NCI-H2196 treated with DMSO at 0.1 percent for 48 hours (cell line): Measurements from ENCODE around the gene PCDH9.

ENCODE experiments used
- DNase-seq: peaks from one replicate; lab custom pipeline; 2025; ENCODE audit not compliant: unreplicated experiment; lab: John Stamatoyannopoulos, UW

Gene PCDH9

DNA sequence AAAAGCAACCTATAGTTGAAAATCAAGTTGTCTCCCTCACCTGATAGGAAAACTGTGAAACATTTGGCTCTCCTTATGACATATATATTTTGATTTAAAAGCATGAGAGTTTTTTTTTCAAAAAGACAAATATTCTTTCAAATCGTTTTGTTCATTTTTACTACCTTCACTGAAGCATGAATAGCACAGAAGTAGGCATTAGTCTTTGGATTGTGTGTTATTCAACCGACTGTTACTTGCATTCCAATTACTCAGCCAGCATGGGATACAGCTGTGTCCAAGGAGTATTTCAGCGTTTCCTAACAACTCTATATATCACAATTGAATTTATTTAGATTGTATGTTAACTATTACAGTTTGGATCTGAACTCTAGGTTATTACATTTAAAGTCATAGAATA, 135.2 kb downstream of the PCDH9 start:
- DNase-seq, result no peak

DNA sequence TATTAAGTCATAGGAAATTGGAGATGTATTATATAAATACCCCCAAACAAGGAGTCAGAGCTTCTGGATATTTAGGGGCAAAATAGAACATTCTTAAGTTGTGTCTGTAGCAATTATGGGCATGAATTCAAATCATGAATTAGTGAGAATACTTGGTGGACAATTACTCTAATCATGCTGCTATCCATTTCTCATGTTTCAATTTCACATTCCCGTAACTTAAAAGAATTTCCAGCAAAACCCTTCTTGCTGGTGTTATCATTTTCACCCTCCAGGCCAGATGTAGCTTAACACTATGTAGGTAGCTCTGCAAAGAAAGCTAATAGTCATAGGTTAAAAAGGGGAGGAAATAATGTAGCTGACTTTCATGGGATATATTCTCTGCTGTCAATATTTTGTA, 136.1 kb downstream of the PCDH9 start:
- no peak for DNase-seq

DNA sequence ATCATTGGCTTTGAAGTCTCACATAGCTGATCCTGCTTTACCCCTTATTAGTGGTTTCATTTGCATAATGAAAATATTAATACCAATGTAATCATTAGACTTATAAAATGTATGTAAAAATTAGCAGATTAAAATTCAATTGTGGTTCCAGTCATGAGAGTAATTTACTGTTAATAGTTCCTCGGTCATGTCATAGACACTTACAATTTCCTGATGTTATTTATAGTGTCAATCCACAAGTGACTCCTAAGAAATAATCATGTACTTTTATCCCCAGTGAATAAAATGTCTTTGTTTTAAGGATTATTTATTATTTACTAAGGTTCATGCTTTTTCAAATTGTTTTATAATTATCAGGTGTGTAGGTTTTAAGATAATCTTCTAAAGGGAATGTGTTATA, 138.5 kb downstream of the PCDH9 start:
- DNase-seq, result no peak

DNA sequence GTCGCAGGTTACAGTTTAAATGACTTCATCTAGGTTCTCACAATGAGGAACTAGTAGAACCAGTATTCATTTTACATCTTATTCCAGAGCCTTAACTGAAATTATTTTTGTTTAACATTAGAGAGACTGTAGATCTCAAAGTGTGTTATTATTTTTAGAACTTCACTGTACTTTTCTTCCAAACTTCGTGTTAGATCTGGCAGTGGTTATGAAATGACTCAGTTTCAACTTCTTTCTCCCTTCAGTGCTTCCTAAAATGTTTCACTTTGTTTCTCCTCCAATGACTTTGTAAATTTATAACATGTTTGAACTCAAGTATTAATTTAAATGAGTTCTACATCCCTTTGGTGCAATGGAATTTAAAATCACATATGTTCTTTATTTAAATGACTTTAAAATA, 139.3 kb downstream of the PCDH9 start:
- DNase-seq, result no peak

DNA sequence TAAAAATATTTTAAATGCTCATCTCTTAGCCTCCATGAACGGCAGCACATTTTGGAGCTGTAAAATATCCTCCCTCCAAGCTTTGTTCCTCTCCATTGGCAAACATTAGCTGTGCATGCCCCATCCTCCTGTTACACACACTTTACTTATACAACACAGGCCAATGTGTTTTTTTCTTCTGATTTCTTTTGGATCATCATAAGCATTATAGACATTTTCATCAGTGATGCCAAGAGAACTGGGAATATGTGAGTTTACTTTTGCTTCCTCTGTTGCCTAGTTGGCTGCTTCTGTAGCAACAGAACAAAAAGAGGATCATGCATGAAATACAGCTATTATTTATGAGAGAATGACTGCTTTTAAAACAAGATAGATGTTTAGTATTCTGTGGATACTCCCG, 142.6 kb downstream of the PCDH9 start:
- DNase-seq, result no peak

DNA sequence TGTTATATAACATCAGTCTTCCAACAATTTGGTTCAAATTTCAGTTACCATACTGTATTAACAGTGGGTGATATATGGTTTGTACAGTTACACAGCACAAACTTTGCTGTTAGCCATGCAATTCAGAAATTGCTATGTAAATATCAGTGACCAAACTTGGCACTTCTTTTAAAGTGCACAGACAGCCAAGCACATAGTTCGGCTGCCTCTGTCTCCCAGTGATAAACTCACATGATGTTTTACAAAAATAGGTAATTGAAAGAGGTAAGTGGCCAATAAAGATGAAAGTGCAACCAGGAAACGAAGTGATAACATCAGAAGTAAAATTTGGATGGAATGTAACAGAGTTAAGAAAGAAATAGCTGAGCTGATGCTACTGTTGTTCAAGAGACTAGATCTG, 143.9 kb downstream of the PCDH9 start:
- no peak for DNase-seq

DNA sequence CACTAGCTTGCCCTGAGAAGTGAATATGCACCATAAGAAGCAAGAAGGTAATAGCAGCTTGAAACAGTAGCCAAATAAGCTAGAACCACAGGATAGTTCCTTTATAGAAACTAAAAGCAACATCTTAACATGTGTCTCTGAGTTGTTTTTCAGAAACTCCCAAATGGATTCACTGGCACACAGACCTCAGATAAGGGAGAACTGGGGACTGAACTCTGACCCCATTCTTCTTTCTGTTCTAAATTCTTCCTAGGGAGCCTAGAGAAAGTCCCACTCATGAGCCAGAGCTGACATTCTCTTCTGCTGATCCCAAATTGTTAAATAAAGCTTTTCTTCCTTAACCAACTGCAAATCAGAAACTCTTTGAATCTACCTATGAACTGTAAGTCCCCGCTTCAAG, 146.1 kb downstream of the PCDH9 start:
- no peak for DNase-seq

DNA sequence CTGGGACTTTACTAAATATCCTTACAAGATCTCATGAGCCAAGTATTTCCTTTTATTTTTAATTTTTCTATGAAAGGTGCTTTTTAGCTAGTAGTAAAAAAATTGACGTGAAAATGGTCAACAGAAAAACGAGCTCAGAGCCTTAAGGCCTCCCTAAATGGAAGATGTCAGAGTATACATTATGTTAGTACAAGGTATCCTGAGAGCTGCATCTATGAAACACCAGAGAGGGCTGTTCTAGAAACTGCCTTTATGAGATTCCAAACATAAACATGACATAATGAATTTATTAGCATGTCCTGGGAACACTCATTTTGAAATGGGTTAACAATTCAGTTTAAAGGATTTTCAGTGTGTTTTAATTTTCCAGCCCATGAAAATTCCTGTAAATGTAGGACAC, 146.6 kb downstream of the PCDH9 start:
- DNase-seq, result no peak

DNA sequence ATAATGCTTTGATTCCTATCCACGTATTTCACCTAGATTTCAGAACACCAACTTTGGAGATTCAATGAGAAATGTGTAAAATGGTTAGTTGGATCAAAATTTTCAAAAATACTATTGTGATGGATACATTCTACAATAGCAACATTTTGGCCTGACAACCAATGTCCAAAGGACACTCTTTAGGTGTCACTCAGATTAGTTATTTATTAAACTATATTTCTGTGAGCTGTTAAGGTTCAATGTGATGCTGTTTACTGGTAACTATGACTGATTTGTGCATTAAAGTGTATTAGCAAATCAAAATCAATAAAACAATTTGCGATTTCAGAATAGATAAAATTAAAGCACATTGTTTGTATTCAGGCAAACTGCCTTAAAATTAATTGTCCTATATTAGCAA, 149.8 kb downstream of the PCDH9 start:
- no peak for DNase-seq

DNA sequence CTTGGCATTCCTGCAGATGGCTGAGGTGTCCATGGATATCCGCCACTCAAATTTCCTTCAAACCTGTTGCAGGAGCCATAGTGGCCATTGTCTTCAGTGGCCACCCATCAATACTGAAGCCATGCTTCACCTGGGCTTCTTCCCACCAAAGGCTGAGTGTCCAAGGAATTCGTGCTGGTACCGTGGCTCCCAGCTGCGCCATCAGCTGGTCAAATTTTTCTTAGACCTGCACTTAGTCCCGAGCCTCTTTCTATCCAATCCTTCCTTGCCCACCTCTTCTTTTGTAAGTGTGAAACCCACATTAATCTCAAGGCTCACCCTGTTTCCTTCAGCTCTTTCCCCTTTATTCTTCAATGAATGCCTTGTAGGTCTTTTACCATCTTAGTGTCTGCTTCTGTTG, 152.1 kb downstream of the PCDH9 start:
- DNase-seq, result no peak

DNA sequence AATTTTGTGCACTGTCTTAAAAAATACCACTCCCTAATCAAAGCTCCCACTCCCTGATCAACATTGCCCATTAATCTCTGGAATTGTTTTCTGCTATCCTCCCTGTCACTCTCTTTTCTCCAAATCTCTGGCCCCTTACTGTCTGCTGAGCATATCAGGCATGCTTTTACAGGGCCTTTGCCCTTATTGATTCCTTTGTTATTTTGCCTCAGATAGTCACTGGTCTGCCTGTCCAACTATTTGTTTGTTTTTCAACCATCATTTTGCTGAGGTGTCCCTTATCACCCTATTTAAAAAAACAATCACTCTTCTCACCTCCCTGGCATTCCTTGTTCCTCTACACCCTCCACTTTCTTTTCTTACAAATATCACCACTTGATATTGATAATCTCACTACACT, 153.0 kb downstream of the PCDH9 start:
- DNase-seq, result no peak

DNA sequence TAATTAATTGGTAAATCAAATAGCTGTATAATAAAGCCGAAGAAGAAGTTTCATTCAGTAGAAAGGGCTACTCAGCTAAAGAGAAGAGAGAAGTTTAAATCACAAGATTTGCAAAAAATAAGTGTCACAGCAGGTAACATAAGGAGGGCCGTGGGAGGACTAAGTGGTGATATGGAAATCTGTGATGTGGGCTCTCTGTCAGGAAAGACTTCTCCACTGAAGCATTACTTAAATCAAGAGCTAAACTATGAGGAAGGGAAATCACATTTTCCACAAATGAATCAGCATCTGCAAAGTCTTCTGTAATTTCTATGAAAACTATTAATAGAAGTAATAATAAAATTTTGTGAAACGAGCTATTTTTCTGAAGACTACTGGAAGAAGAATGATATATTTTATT, 153.8 kb downstream of the PCDH9 start:
- no peak for DNase-seq

DNA sequence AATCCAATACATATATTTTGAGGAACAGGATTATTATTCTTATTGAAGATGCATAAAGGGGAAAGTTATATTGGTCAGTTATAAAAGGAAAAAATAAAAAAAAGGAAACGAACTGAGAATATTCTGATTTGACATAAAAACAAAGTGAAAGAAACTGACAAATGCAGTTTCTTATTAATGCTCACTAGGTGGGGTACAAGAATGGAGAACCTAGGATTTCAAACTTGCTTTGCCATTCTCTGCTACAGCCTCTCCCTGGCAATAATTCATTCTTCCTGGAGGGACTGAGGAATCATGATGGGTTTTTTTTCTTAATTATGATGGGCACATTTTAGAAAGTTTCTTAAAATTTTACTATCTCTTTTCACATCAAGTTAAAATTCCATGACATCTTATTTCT, 154.9 kb downstream of the PCDH9 start:
- no peak for DNase-seq

DNA sequence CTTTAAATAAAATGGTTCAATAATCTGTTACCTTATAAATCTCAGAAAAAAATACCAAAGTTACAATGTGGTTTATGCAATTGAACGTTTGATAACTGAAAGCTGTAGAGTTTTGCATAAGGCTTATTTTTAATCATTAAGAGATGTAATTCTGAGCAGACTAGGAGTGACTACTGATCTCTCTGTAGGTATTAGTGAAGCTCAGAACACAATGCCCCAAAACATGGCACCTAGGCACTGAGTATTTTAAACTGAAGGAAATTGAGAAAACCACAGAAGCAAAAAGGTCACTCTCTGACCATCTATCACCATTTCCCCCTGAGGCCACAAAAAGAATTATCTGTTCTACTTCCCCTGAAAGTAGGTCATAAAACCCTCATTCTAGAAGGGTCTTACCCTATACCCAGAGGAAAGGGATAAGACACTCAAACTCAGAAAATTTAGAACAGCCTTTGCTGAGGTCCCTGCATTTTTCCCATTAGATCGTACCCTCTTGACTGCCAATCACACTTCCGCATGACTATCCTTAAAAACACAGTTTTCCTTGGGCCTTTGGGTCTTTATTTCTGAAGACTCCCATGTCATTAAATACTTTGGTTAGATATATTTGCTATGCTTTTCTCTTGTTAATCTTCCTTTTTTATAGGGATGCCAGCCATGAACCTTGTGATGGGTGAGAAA, 158.1 kb downstream of the PCDH9 start:
- no peak for DNase-seq

DNA sequence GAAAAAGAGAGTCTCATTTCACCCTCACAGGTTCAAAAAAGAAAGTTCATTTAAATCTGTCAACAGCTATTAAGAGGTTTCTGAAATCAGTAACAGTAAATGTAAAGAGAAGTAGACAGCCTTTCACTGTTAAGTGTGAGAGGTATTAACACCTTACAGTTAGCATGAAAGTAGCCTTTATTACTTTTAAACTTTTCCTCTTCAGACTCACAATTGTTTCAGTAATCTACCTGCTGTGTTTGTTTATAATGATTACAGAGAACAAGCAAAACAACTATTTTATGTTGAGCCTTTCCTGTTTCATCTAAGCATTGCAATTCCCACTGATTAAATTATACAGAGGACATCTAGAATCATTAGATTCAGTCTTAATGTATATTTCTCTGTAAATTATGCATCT, 159.8 kb downstream of the PCDH9 start:
- DNase-seq, result no peak

DNA sequence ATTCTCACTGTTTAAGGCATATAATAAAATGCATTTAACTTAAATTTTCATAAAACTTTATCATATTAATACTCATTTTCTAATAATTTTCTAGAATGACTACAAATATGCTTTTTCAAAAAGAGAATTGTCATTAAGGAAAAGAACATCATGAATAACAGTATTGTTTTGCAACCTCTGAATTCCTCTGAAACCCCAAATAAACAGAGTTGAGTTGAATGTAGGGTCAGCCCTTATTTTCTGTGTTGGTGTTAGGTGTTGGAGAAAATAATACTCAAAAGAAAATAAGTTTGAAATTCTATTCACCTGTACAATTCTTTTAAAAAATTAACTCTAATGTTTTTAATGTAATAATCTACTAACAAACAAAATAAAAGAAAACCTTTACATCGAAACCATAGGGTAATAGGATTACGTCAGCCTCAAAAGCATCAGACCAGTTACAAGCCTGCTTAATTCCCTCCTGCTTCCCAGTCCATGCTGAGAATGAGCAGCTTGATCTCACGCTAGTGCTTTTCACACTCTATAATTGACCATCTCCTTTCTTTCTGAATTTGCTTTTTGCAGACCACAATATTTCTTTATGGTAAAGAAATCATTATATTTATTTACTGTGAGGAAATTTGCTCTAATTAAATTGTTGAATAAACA, 160.9 kb downstream of the PCDH9 start:
- DNase-seq, result no peak

DNA sequence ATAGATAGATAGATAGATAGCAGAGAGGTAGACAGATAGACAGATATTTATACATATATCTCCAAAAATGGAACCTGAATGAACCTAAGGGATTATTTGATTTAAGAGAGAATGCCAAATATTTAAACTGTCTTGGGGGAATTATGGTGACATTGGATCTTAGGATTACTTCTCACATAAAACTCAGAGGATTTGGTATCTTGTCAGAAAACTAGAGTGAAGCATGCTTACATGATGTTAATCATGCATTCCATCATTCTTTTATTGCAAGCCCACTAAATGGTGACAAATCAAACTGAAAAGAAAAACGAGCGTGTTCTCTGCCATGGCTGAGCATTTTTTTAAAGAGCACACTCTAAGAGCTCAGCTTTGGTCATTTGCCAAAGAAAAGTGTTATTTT, 165.2 kb downstream of the PCDH9 start:
- DNase-seq, result no peak

DNA sequence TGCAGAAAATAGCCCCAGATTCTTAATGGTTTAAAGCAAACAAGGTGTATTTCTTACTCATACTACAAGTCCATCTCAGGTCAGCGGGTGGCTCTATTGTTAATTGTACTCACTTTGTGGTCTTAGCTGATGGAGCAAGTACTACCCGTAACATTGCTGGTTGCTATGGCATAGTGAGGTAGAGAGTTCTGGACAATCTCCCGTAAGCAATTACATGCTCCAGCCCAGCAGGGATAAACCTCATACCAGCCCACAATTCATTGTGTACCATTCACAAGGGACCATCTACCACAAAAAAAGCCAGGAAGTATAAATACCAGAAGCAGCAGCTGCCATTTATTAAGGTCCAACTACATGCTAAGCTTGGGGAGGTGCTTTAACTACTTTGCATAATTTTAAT, 167.1 kb downstream of the PCDH9 start:
- no peak for DNase-seq

DNA sequence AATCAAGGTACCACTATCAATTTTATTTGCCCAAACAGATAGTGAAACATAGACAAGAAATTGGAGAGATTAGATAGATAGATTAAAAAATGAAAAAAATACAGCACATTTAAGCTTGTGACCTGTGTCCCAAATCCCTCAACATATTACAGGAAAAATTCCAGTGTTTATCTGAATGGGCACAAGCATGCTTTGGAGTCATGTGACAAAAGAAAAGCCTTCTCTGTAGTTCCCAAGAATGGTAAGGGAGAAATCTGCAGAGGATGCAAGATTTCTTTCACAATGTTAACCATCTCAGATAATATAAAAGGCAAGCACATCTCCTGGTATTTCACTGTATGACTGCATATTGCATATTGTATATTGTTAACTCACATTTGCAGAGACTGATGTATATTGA, 168.0 kb downstream of the PCDH9 start:
- no peak for DNase-seq

DNA sequence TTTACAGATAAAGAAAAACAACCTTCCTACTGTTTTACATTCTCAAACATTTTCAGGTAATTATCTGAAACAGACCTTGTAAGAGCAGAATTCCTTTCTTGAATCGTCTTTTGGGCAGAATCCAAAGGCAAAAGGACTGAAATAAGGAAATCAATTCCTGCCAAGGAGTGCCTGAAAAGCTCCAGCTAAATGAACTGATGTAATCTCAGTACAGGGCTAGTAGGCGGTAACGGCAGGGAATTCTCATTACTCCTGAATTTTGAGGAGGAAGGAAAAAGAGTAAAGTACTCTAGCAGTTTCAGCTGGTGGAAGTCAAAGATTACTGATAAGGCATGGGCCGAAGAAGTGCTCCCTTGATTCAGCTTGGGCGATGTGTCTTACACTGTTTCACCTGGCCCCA, 168.4 kb downstream of the PCDH9 start:
- no peak for DNase-seq

DNA sequence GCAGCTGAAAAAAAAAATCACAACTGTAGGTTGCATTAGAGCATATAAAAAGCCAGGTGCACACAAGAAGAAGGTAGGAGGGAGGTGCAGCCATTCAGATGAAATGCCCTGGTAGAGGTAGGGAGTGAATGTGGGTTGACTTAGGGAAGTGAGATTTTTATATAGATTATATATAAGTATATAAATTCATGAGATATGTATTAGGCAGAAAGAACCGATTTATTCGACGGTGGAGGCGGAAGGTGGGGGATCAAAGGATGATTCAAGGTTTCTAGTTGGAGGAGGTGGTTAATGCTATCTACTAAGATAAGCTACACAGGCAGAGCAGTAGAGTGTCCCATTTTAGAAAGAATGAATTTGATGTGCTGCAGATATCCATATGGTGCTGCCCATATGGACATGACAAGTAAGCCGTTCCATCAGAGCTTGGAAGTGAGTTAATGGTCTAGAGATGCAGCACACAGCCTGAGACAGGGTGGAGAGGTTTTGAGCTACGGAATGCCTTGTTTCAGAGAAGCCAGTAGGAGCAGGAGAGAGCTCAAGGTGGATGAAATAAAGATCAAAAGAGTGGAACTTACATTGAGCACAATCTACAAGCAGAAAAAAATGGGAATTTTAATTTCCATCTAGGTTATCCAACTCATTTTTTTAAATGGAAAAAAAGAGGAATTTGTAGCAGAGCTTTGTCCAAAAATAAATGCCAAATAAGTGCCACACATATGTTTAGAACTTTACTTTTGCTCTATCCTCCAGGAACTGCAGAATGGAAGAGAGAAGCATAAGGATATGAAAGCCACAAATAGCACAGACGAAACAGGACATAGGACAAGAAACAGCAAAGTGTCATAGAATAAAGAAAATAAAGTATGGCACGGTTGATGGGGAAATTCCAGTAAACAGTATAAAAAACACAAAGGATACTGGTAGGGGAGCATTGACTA, 177.3 kb downstream of the PCDH9 start:
- no peak for DNase-seq

DNA sequence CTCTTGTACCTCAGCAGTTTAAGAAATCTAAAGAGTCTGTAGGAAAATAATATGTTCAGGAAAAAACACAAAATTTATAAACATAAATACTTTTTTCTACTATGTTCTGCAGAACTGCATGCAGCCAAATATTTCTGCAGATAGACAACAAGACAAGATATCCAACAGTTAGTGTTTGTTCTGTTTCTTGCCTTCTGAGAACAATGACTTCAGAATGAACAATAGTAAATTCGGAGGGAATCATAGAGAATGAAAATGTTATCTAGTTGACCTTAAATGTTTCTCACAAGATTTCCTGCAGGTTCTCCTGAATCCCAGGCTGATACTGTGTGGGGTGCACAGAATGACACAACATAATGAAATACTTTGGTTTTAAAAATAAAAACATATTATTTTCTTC, 180.4 kb downstream of the PCDH9 start:
- DNase-seq, result no peak
